Glomerular visceral epithelial cell (primary cell): ENCODE data around the gene MEIOSIN.
"Not testable (repeated sequence)": the region's sequence is repeated elsewhere in the genome, so short reads cannot be mapped to it uniquely, and the experiment has no call there.

ENCODE experiments used
- DNase-seq: peaks from one replicate; pipeline ENCODE4 v3.0.0-alpha.2; 2016; ENCODE audit errors: extremely low spot score

The MEIOSIN gene, protein sequence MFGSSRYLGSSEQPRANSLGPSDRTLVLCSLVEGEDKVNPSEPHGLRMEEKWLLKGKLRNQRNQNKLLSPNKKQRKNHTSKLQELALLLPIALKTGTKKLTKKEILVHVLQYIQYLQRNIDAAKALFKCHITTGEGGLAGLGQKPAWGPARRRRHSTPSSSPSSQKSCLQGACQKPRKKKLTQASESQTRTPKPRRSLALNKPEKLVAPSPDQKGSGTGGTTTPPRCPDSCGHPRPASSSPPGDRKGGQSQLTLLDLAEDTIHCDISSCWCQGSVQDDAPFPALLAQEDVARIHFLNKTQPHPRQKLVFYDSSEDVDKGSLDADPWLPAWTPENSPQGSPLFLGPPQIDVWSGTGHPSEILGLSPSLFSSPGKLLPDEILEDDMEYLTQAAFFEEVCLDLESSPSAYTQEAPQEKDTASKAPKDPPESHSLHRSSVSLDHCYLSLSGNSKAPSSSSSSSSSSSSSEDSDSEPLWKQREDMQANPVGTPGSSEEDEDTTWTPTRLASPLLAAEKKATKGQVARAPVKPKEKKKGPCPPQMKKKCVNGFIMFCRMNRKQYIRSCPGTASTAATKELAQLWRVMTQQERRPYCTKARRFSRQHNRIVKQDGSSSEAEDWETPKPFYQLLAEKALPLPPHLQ

GRCh38 chr19:45733160-45733810 is at the start of gene MEIOSIN:
MEIOSIN (plus strand) TSS chr19:45733439; CDS start chr19:45735377, 1,938 bp downstream.
- no peak for DNase-seq

GRCh38 chr19:45685045-45685444 is 48.2 kb upstream of the MEIOSIN start:
- DNase-seq: not testable (repeated sequence)

- no peak for DNase-seq
Observed at GRCh38 chr19:45687599-45687998, 45.6 kb upstream of the MEIOSIN start.

- peak; percentile 96 for DNase-seq
Observed at GRCh38 chr19:45691516-45692186, 41.6 kb upstream of the MEIOSIN start, which contains the start of gene SNRPD2. SNRPD2 (minus strand) TSS chr19:45691953; CDS start chr19:45691888, 65 bp downstream.

DNA sequence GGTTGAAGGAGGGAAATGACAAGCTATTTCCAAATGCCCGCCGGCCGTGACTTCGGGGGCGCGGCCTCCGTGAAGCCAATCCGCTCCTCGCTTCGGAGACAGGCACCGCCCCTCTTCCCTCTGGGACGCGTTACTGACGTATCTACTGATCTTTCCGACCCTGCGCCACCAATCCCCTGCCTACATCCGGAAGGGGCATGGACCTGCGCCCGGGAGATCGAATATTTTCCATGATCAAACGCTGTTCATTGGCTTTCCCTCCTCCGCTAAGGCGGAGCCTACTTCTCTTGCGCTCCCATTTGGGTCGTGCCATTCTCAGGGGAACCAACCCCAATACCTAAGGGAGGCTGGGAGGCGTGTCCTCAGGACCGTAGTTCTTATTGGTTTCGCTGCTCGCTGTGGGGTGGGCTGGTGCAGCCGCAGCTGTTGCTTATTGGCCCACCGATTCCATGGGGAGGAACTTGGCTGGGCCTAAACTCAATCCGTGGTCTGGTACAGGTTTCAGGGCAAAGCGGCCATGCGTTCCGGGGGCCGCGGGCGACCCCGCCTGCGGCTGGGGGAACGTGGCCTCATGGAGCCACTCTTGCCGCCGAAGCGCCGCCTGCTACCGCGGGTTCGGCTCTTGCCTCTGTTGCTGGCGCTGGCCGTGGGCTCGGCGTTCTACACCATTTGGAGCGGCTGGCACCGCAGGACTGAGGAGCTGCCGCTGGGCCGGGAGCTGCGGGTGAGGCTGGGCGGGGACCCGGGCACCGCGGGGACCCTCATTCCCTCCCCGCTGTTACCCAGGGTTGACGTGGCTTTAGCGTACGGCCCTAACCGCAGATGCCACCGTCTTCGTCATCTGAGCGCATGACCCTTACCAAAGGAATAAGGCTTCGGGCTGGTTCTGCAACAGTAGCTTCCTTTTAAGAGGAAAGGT is 40.8 kb upstream of the MEIOSIN start, which contains the start of gene QPCTL:
Gene QPCTL (plus strand): TSS at position 480 of the 919 bp plus-strand sequence. CDS start 38 bp downstream, at position 518.
- DNase-seq: peak; percentile 100

GRCh38 chr19:45693106-45693788 is 40.0 kb upstream of the MEIOSIN start:
- peak; percentile 71 for DNase-seq

DNA sequence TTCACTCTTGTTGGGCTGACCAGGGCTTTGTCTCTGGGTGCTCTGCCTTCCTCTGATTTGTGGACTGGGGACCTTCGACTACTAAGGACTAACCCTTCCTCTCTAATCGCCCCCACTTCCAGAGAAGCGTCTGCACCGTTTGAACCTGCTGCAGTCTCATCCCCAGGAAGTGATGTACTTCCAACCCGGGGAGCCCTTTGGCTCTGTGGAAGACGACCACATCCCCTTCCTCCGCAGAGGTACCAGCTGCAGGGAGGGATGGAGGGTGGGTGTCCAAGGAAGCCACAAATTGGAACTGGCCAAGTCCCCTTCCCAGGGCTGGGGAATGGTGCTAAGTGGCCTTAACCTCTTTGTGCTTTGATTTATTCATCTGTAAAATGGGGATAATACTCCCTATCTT is 31.6 kb upstream of the MEIOSIN start:
- no peak for DNase-seq

GRCh38 chr19:45705115-45705514 is 28.1 kb upstream of the MEIOSIN start:
- DNase-seq: no peak

DNA sequence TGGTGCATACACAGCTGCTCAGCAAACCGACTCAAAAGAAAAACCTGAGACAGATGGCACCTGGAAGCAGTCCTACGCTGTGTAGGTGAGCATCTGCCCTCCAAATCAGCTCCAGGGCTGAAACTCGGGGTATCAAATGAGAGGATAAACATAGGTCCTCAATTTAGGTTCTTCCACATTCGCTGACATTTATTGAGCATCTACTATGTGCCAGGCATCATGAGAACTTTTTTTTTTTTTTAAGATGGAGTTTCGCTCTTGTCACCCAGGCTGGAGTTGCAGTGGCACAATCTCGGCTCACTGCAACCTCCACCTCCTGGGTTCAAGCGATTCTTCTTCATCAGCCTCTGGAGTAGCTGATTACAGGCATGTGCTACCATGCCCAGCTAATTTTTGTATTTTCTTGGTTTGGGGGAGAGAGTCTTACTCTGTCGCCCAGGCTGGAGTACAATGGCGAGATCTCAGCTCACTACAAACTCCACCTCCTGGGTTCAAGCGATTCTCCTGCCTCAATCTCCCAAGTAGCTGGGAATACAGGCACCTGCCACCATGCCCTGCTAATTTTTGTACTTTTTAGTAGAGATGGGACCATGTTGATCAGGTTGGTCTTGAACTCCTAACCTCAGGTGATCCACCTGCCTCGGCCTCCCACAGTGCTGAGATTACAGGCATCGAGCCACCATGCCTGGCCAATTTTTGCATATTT is 27.4 kb upstream of the MEIOSIN start:
- no peak for DNase-seq

DNA sequence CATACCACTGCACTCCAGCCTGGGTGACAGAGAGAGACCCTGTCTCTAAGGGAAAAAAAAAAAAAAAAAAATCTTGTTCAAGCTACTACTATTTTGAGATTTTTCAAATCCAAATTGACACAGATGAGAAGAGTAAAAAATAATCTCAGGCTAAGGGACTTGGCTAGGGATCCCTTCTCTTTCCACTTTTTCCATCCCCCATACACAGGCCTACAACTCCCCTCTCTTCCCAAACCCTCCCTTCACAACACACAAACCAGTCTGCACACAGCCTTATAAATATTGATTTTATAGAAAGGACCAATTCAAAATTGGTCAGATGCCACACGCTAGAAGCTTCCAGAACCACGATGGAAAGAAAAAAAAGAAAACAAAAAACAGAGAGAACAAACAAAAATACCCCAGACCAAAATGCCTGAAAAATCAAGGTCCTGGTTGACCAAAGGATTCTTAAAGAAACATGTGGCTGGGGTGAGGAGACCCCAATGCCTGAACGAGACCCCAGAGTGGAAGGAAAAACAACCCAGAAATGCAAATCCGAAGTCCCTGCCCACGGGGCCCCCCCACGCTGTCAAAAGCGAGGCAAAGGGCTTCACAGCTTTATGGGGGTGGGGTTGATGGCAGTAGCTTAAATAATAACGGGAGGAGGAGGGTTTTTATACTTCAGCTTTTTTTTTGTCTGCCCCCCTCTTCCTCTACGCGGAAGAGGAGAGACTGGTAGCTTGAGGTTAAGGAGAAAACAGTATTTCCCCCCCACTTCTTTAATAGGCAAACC is 22.7 kb upstream of the MEIOSIN start:
- DNase-seq: no peak

GRCh38 chr19:45711851-45712698 is 21.2 kb upstream of the MEIOSIN start:
- no peak for DNase-seq

DNA sequence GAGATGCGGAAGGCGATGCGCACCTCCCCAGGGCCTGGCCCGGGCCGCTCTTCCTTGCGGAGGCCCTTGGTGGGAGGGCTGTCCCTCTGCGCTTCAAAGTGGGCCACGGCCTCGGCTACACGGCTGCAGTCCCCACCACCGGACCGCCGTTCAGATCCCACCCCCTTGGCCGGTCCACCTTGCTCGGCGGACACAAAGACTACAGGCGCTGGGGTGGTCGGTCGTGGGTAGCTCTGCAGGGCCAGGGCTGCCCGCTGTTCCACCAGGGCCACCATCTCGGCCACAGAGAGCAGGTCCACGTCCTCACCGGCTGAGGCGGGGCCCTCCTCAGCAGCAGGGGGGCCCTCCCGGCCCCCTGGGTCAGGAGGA is 20.6 kb upstream of the MEIOSIN start:
- DNase-seq: no peak

DNA sequence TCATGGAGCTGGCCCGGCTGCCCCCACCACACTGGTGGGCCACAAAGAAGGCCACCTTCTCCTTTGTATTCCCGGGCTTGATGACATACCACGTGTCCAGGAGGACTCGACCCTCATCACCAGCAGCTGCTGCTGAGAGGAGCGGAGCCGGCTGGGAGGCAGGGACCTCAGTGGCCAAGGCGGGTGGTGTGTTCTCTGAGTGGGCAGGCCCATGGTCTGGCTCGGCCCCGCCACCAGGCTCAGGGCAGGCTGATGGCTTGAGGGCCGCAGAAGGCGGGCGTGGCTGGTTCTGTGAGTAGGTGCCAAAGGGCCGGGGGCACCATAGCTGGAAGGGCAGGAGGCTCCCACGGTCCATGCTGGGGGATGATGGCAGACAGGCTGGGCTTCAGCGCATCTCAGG is 20.1 kb upstream of the MEIOSIN start:
- no peak for DNase-seq

- DNase-seq: no peak
Observed at GRCh38 chr19:45715139-45715538, 18.1 kb upstream of the MEIOSIN start.

DNA sequence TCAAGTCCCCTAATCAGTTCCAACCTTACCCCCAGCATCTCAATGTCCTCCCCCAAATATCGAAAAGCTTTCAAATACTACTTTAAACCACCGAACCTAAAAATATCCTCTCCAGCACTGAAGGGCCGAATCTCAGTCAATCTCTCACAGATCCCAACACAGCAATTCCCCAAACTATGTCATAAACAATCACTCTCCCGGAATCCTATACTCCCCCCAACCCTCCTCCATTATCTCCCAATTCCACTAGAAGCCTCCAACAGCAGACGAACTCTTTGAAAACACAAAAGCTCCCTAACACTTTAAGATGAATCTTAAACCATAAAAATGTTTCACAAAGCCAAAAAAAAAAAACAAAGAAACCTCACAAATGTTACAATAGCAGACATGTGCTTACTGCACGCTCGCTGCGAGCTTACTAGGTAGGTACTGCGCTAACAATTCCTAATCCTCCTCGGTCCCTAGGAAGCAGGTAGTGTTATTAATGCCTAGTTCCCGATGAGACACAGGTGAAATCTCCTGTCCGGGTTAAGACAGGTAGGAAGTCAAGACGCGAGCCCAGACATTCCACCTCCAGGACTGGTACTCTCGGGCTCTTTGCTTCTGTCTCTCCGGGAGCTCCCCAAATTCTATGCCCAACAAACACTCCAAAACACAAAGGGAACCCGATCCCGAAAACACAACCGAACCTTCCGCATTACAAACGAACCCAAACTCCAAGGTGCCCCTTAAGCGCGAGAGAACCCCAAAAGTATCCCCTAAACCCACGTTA is 16.7 kb upstream of the MEIOSIN start:
- peak; percentile 32 for DNase-seq

GRCh38 chr19:45717131-45717982 is 15.9 kb upstream of the MEIOSIN start:
- peak; percentile 100 for DNase-seq
